ENCODE data around the gene S100A13. TPM values are rescaled to one million over a fixed set of nuclear protein-coding genes. Genes with fewer than 3 reads are reported as not detected.
A peak's percentile ranks its signal among the peaks of the same experiment; 100 is the strongest.

Gene S100A13
- total and polyA plus RNA-seq, 9 of the 15 experiments (the other 6 are each of a cell fraction or from before 2014, with no cell fraction given), result 41.9 to 129 (median 58.0) TPM

DNA sequence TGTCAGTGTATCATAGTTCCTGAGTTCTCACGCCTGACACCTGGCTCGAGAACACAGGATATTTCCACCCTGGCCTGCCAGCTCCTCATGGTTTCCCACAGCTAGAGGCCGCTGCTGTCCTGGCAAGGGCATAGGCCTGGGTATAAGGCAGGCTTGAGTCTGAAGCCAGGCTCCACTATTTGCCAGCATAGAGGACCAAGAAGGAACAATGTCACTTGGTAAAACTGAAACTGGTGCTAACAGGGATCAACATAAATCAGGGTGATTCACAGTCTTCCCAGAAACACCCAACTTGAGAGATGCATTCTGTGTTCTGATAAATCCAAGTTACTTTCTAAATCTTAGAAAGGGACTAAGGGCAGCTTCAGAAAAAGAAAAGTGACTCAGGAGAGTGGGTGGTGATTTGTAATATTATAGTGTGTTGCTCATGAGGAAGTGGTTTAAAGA is 54.7 kb downstream of the S100A13 start:
- H3K9me3 ChIP-seq (replicated peaks; ENCODE audit: control insufficient read depth, insufficient read depth, low read depth, low read length), result no peaks in the 10 kb centered on the region
- POLR2A ChIA-PET, result interaction anchor here (0.6 to 1.0 kb wide), 3 partner anchors 54 to 421 kb away, joined by 3 to 4 read pairs (median 3); partner anchors contain the start of gene S100A13
- no peak overlapping the region for H3K4me2 ChIP-seq (ENCODE audit: insufficient read depth, low read length)
- 6% methylated on average over 3 of the region's 3 CpGs for WGBS (ENCODE audit: insufficient coverage, low coverage, missing lambda C conversion rate)
- no peaks in the 10 kb centered on the region for H3K79me2 ChIP-seq (ENCODE audit: control insufficient read depth, insufficient read depth, low read length)
- CTCF ChIA-PET (ENCODE audit: low intra/inter-chr PET ratio), result interaction anchor here (0.6 kb wide), 1 partner anchor 11 kb away, joined by 3 read pairs; no protein-coding TSS in a partner anchor
- ATAC-seq, result peak; percentile 64
- peak in 1 of 4 experiments; percentile 43 for DNase-seq (ENCODE audit: extremely low read depth in 1 of 4, low spot score in 3 of 4)
- H3K4me3 ChIP-seq, result no peak overlapping the region
- no peak overlapping the region for H3K9ac ChIP-seq (ENCODE audit: insufficient read depth in 1 of 2, low read depth in 2 of 2, low read length in 2 of 2)
- no peaks in the 10 kb centered on the region for H3K27me3 ChIP-seq (ENCODE audit: control insufficient read depth in 2 of 2, insufficient read depth in 2 of 2, low read length in 2 of 2)
- no peak overlapping the region for H3K27ac ChIP-seq (ENCODE audit: extremely low read depth, low read depth, low read length)
- peak; percentile 15 for FAIRE-seq
- intact Hi-C loops (cut with micrococcal nuclease) (no loop called here), in situ Hi-C loops (cut with MboI) (no loop called here)
- no peaks in the 10 kb centered on the region for H3K36me3 ChIP-seq (ENCODE audit: control insufficient read depth, insufficient read depth, low read length)
- BruUV-seq (replicated peaks), result no TSS peak
- no peaks in the 10 kb centered on the region for H4K20me1 ChIP-seq (replicated peaks; ENCODE audit: control insufficient read depth, insufficient read depth, low read length)
- peaks cover 3% of the 10 kb centered on the region for H3K9me1 ChIP-seq (ENCODE audit: control insufficient read depth, insufficient read depth, low read length)
- peaks cover 17 to 18% of the 10 kb centered on the region in 2 experiments for H3K4me1 ChIP-seq (replicated peaks in 1 of 2; ENCODE audit: control insufficient read depth in 2 of 2, insufficient read depth in 2 of 2, low read length in 2 of 2)
- no peak overlapping the region for H2AFZ ChIP-seq (ENCODE audit: low read depth, low read length)
- TF ChIP-seq, protein P1, sequence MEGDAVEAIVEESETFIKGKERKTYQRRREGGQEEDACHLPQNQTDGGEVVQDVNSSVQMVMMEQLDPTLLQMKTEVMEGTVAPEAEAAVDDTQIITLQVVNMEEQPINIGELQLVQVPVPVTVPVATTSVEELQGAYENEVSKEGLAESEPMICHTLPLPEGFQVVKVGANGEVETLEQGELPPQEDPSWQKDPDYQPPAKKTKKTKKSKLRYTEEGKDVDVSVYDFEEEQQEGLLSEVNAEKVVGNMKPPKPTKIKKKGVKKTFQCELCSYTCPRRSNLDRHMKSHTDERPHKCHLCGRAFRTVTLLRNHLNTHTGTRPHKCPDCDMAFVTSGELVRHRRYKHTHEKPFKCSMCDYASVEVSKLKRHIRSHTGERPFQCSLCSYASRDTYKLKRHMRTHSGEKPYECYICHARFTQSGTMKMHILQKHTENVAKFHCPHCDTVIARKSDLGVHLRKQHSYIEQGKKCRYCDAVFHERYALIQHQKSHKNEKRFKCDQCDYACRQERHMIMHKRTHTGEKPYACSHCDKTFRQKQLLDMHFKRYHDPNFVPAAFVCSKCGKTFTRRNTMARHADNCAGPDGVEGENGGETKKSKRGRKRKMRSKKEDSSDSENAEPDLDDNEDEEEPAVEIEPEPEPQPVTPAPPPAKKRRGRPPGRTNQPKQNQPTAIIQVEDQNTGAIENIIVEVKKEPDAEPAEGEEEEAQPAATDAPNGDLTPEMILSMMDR (IDR thresholded peaks at IDR 0.05 in 2 of 3, conservative IDR thresholded peaks at IDR 0.05 in 1 of 3; ENCODE audit: insufficient read depth in 2 of 3, low read depth in 1 of 3, low read length in 3 of 3), result peak; percentile 60 to 82 (median 61)
- TF ChIP-seq, protein P2, sequence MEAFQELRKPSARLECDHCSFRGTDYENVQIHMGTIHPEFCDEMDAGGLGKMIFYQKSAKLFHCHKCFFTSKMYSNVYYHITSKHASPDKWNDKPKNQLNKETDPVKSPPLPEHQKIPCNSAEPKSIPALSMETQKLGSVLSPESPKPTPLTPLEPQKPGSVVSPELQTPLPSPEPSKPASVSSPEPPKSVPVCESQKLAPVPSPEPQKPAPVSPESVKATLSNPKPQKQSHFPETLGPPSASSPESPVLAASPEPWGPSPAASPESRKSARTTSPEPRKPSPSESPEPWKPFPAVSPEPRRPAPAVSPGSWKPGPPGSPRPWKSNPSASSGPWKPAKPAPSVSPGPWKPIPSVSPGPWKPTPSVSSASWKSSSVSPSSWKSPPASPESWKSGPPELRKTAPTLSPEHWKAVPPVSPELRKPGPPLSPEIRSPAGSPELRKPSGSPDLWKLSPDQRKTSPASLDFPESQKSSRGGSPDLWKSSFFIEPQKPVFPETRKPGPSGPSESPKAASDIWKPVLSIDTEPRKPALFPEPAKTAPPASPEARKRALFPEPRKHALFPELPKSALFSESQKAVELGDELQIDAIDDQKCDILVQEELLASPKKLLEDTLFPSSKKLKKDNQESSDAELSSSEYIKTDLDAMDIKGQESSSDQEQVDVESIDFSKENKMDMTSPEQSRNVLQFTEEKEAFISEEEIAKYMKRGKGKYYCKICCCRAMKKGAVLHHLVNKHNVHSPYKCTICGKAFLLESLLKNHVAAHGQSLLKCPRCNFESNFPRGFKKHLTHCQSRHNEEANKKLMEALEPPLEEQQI (IDR thresholded peaks at IDR 0.05), result no peak
- TF ChIP-seq ILK (tag; IDR thresholded peaks at IDR 0.05; ENCODE audit: borderline replicate concordance, low read depth), result no peak
- no peak for TF ChIP-seq ZNF24 (IDR thresholded peaks at IDR 0.05)
- TF ChIP-seq MYC (IDR thresholded peaks at IDR 0.05; ENCODE audit: low read depth, low read length), result no peak
- no peak for TF ChIP-seq MYC (CRISPR knock-in tag; IDR thresholded peaks at IDR 0.05; ENCODE audit: borderline replicate concordance, low read depth)
- no peak for TF ChIP-seq ELF2 (CRISPR knock-in tag; IDR thresholded peaks at IDR 0.05)
- no peak for TF ChIP-seq ZNF431 (CRISPR knock-in tag; IDR thresholded peaks at IDR 0.05)
- TF ChIP-seq PURB (CRISPR knock-in tag; IDR thresholded peaks at IDR 0.05; ENCODE audit: low read depth), result no peak
- no peak for TF ChIP-seq ZKSCAN1 (IDR thresholded peaks at IDR 0.05; ENCODE audit: low read depth, low read length)
- TF ChIP-seq ARHGAP35 (IDR thresholded peaks at IDR 0.05; ENCODE audit: partially characterized antibody), result no peak
- TF ChIP-seq, protein P3, sequence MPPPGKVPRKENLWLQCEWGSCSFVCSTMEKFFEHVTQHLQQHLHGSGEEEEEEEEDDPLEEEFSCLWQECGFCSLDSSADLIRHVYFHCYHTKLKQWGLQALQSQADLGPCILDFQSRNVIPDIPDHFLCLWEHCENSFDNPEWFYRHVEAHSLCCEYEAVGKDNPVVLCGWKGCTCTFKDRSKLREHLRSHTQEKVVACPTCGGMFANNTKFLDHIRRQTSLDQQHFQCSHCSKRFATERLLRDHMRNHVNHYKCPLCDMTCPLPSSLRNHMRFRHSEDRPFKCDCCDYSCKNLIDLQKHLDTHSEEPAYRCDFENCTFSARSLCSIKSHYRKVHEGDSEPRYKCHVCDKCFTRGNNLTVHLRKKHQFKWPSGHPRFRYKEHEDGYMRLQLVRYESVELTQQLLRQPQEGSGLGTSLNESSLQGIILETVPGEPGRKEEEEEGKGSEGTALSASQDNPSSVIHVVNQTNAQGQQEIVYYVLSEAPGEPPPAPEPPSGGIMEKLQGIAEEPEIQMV (tag; conservative IDR thresholded peaks at IDR 0.05; ENCODE audit: low read depth), result no peak
- TF ChIP-seq EGR1 (conservative IDR thresholded peaks at IDR 0.05), result peak; percentile 62
- no peak for TF ChIP-seq ZNF146 (CRISPR knock-in tag; IDR thresholded peaks at IDR 0.05; ENCODE audit: unreplicated experiment)
- no peak for TF ChIP-seq WHSC1 (IDR thresholded peaks at IDR 0.05; ENCODE audit: low read length)
- TF ChIP-seq JUND (IDR thresholded peaks at IDR 0.05; ENCODE audit: borderline replicate concordance, low read depth, low read length), result no peak; the same call in 1 of the 2 replicates
- no peak for TF ChIP-seq JUND (tag; IDR thresholded peaks at IDR 0.05; ENCODE audit: borderline replicate concordance, low read depth, low read length)
- TF ChIP-seq HMGN3 (IDR thresholded peaks at IDR 0.05; ENCODE audit: borderline replicate concordance, extremely low read depth, insufficient read length, low read depth, low read length), result no peak

Measured in K562 (cell line).